ENCODE results near the gene ST8SIA6. TPM values are rescaled to one million over a fixed set of nuclear protein-coding genes. Genes with fewer than 3 reads are reported as not detected.

ST8SIA6 gene
- total RNA-seq, 2 donors from 2014 or later: 1.5 to 8.9 TPM

DNA sequence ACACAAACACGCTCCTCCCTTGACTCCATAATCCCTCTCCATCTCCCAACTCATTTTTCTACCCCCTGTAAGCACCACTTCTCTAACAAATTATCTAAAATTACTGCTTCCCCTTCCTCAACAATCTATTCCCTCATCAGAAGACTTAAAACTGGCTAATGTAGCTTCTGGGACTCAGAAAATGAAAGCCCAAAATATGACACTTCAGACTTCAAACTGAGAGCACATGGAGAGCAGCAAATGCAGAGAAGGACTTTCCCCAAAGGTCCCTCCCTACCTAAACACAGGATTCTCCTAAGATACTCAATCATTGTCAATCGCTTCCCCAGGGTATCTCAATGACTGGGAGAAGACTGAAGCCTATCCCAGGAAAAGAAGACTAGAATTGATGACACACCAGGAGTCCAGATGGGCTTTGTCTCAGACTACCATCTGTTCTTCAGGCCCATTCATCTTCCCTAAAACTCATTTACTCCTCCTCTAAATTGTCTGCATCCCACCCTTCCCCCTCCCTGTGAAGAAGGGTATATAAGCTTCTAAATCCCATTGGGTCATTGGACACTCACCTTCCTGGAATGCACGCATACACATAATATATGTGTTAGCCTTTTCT lies 39.2 kb downstream of the ST8SIA6 start:
- H3K27me3 ChIP-seq (replicated peaks; ENCODE audit: insufficient read depth): no peaks in the 10 kb centered on the region
- no peak for DNase-seq (ENCODE audit: low spot score)
- no peaks in the 10 kb centered on the region for H3K9me3 ChIP-seq
- TF ChIP-seq, protein P1, sequence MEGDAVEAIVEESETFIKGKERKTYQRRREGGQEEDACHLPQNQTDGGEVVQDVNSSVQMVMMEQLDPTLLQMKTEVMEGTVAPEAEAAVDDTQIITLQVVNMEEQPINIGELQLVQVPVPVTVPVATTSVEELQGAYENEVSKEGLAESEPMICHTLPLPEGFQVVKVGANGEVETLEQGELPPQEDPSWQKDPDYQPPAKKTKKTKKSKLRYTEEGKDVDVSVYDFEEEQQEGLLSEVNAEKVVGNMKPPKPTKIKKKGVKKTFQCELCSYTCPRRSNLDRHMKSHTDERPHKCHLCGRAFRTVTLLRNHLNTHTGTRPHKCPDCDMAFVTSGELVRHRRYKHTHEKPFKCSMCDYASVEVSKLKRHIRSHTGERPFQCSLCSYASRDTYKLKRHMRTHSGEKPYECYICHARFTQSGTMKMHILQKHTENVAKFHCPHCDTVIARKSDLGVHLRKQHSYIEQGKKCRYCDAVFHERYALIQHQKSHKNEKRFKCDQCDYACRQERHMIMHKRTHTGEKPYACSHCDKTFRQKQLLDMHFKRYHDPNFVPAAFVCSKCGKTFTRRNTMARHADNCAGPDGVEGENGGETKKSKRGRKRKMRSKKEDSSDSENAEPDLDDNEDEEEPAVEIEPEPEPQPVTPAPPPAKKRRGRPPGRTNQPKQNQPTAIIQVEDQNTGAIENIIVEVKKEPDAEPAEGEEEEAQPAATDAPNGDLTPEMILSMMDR (IDR thresholded peaks at IDR 0.05): no peak
- no peak for ATAC-seq (ENCODE audit: insufficient number of reproducible peaks, low FRiP score, low read depth)
- H3K36me3 ChIP-seq: no peaks in the 10 kb centered on the region
- H3K4me3 ChIP-seq: no peak overlapping the region
- peaks cover 0 to 11% of the 10 kb centered on the region in 2 donors for H3K4me1 ChIP-seq (ENCODE audit: control insufficient read depth in 1 of 2, low read depth in 2 of 2)
- H3K27ac ChIP-seq: no peak overlapping the region

DNA sequence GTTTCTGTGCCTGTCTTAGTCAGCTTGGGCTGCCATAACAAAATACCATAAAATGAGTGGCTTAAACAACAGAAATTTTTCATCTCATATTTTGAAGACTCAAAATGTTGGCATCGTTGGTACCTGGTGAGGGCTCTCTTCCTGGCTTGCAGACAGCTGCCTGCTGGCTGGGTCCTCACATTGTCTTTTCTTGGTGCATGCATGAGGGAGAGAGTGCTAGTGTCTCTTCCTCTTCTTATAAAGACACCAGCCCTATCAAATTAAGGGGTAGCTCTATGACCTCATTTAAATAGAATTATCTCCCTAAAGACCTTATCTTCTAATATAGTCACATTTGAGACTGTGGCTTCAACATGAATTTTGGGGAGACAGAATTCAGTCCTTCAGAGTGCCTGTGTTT lies 39.9 kb downstream of the ST8SIA6 start:
- no peak overlapping the region for H3K27ac ChIP-seq
- H3K9me3 ChIP-seq: no peaks in the 10 kb centered on the region
- TF ChIP-seq, protein P1 (IDR thresholded peaks at IDR 0.05): no peak
- no peak for ATAC-seq (ENCODE audit: insufficient number of reproducible peaks, low FRiP score, low read depth)
- H3K4me1 ChIP-seq (ENCODE audit: control insufficient read depth in 1 of 2, low read depth in 2 of 2): peaks cover 0 to 11% of the 10 kb centered on the region in 2 donors
- DNase-seq (ENCODE audit: low spot score): no peak
- H3K27me3 ChIP-seq (replicated peaks; ENCODE audit: insufficient read depth): no peaks in the 10 kb centered on the region
- H3K4me3 ChIP-seq: no peak overlapping the region
- no peaks in the 10 kb centered on the region for H3K36me3 ChIP-seq

DNA sequence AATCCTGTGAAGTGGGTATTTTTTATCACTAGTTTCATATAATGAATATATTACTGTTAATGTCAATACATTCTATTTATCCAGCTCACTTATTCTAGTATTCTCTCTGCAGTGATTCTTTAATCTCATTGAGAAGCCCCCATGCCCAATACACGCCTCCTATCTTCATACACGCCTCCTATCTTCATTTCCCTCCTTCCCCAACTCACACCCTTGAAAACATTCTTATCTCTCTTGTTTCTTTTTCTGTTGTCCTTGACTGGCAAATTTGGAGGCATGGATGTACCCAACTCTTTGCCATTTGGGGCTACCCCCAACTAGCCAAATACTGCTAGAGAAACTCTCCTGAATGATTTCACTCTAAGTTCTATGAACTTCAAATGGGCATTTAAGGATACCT lies 40.5 kb downstream of the ST8SIA6 start:
- TF ChIP-seq, protein P1 (IDR thresholded peaks at IDR 0.05): no peak
- no peak overlapping the region for H3K27ac ChIP-seq

DNA sequence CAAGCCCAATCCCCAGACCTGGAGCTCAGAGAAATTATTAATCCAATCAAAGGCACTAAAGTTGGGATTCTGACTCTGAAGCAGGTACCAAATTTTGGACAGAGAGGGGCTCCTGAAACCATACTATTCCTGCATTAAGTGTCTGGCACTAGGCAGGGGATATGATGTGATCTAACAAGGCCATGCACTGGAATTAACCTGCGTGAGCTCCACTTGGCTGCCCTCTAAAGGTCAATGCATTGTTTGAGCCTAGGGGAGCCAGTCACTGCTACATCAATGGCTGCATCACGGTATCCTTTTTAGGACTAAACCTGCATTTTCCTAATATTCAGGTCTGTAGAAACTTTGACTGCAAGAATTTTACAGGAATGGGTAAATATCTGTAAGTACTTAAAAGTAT lies 42.1 kb downstream of the ST8SIA6 start:
- ATAC-seq (ENCODE audit: insufficient number of reproducible peaks, low FRiP score, low read depth) (no peak), DNase-seq (ENCODE audit: low spot score) (no peak)
- Histone ChIP-seq H3K9me3 (no peaks in the 10 kb centered on the region), H3K27ac (no peak overlapping the region), H3K4me1 (ENCODE audit: control insufficient read depth in 1 of 2, low read depth in 2 of 2) (peaks cover 0 to 1% of the 10 kb centered on the region in 2 donors), H3K27me3 (replicated peaks; ENCODE audit: insufficient read depth) (no peaks in the 10 kb centered on the region), H3K4me3 (no peak overlapping the region), H3K36me3 (no peaks in the 10 kb centered on the region)
- TF ChIP-seq, protein P1 (IDR thresholded peaks at IDR 0.05): no peak

More for the DNA sequence above, 40.5 kb downstream of the ST8SIA6 start:
- peaks cover 0 to 11% of the 10 kb centered on the region in 2 donors for H3K4me1 ChIP-seq (ENCODE audit: control insufficient read depth in 1 of 2, low read depth in 2 of 2)
- no peaks in the 10 kb centered on the region for H3K27me3 ChIP-seq (replicated peaks; ENCODE audit: insufficient read depth)
- ATAC-seq (ENCODE audit: insufficient number of reproducible peaks, low FRiP score, low read depth): no peak
- no peaks in the 10 kb centered on the region for H3K9me3 ChIP-seq
- DNase-seq (ENCODE audit: low spot score): no peak
- H3K4me3 ChIP-seq: no peak overlapping the region
- H3K36me3 ChIP-seq: no peaks in the 10 kb centered on the region

DNA sequence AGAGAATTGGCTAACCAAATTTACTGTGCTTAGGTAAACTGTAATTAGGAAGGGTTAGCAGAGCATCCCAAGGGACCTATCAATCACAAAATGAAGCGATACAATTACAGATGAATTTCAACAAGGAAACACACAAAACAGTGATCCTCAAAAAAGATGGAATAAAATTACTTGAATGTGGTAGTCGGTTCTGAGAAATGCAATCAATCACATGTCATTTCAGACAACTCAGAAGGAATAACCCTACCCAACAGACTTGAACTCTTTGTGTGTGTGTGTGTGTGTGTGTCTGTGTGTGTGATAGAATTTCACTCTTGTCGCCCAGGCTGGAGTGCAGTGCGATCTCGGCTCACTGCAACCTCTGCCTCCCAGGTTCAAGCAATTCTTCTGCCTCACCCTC lies 43.5 kb downstream of the ST8SIA6 start:
- no peaks in the 10 kb centered on the region for H3K4me1 ChIP-seq (ENCODE audit: control insufficient read depth in 1 of 2, low read depth in 2 of 2)
- ATAC-seq (ENCODE audit: insufficient number of reproducible peaks, low FRiP score, low read depth) (no peak), DNase-seq (ENCODE audit: low spot score) (no peak)
- no peaks in the 10 kb centered on the region for H3K36me3 ChIP-seq
- H3K9me3 ChIP-seq: no peaks in the 10 kb centered on the region
- H3K27ac ChIP-seq: no peak overlapping the region
- TF ChIP-seq, protein P1 (IDR thresholded peaks at IDR 0.05): no peak
- no peaks in the 10 kb centered on the region for H3K27me3 ChIP-seq (replicated peaks; ENCODE audit: insufficient read depth)
- no peak overlapping the region for H3K4me3 ChIP-seq

All from thoracic aorta (tissue), 2 donors.